GM21526 (cell line): Measurements from ENCODE around the gene CCDC195.
"Not testable (repeated sequence)": the region's sequence is repeated elsewhere in the genome, so short reads cannot be mapped to it uniquely, and the experiment has no call there.

Experiments
- ATAC-seq: cut with Tn5 transposase; IDR thresholded peaks from one replicate; pipeline ENCODE4 v1.9.1; 2021; ENCODE audit warnings: moderate library complexity; ENCODE audit not compliant: unreplicated experiment, low FRiP score

Gene CCDC195

DNA sequence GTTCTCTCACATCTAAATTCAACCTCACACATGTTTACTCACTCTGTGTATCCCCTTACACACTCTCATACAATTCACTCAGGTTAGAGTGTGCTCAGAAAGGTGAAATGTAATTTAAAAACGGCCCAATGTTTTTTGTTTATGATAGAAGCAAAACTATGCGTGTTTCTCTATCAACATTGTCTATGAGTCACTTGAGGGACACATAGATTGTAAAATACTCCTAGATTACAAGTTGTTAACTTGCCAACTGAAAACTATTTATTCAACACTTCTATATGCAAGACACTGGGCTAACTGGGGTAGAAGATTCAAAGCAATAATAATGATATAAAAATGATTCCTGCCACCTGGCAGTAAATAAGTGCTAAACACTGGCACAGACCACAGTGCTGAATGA is 24.6 kb downstream of the CCDC195 start:
- no peak for ATAC-seq

DNA sequence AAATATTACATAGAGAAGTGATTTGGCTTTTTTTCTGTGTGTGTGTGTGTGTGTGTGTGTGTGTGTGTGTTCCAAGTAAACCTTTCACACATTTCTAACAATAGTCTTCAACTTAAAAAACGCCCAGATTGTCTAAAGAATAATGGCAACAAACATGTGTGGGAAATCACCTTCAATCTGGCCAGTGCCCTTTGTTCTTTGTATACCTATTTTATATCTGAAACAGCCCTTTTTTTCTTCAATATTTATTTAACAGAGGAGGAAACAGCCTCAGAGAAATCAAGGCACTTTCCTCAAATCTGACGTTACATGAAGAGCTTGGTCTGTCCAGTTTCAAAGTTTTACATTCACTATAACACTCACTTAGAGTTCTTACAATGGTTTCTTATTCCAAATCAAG is 25.3 kb downstream of the CCDC195 start:
- no peak for ATAC-seq

DNA sequence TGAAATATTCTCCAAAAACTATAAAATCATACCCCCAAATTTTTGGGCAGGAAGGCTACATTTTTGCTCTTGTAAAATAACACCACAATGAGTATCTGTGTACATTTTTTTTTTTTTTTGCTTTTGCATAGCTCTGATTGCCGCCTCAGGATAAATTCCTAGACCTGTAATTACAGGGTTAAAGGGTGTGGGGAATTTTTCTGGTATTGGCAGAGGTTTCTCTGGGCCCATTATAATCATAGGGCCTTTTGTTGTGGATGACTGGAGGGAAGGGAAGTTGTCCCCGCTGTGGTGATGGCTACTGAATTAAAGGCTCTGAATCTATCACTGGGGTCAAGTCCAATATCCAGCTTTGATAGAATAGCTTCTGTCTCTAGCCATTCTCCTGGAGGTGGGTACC is 26.6 kb downstream of the CCDC195 start:
- no peak for ATAC-seq

DNA sequence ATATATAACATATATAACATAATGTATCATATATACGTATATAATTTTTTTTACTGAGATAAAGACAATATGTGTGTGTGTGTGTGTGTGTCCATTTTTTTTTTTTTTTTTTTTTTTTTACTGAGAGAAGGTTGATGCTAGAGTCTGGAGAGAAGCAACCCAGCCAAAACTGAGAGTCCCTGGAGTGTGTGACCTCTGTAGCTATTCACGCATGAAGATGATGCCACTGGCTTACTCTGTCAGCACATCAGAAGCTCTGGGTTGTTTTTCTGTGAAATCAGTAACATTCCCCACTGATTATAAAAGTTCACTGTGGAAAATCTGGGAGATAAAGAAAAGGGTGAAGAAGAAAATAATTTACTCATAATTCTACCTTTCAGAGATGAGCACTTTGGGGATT is 27.2 kb downstream of the CCDC195 start:
- no peak for ATAC-seq

DNA sequence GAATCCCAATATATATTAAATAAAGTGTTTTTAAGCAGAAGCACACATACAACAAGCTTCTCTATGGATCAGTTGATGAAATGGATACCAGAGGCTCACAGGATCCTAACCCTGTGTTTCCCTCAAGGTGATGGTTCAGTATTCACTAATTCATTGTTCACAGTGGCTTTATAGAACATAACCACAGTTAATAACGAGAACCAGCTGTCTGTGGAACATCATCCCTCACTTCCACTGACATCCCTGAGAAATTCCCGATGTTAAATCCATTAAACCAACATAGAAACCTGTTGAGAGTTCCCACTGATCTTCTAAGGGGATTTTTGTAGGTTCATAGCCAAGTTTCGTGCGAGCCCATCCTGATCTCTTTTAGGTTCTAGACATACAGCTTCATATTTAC is 29.0 kb downstream of the CCDC195 start:
- no peak for ATAC-seq

DNA sequence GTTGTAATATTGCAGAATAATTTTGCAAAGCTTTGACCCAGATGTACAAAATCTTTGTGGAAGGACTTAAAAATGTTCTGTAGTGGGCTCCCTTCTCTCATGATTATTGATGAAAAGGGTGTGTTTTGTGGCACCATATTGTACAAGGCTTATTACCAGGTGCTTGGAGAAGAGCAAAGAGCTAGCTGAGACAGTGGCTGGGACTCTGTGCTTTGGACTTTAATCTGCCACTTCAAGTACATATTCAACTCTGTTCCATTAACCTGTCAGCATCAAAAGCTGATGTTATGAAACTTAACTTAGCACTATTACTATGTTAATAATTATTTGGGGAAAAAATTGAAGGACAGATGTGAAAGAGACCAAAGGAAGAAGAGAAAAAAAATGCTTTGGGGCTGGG is 31.0 kb downstream of the CCDC195 start:
- no peak for ATAC-seq

DNA sequence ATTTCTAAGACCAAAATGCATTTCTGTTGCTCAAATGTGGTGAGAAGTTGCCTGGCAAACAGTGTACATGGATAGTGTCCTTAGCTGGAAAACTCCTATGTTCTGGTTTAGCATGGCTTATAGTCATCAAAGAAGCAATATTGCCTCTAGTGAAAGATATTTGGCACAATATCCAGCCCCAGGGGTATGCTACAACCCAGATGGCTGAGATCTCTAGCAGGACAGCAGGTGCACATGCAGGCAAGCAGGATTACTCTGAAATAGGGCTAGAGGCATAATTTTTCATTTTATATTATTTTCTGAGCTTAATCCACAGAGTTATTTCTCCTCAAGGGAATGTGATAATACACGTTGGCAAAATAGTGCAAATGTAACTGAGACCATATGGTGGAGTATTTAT is 34.0 kb downstream of the CCDC195 start:
- no peak for ATAC-seq

DNA sequence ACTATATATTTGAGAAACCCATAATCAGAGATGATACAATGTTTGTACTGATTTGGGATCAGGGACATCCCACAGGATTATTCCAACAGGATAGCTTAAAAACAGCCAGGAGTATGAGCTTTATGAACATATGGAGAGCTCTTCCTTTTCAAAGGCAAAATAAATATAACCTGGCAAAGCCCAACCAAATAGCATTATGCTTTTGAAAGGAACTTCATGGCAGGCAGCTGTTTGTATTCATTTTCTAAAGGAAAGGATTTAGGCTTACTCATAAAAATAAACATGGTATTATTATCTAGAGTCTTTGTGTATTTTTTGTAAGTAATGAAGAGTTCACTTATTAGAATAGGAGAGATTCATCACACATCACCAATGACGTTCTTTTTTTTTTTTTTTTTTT is 44.4 kb downstream of the CCDC195 start:
- no peak for ATAC-seq

DNA sequence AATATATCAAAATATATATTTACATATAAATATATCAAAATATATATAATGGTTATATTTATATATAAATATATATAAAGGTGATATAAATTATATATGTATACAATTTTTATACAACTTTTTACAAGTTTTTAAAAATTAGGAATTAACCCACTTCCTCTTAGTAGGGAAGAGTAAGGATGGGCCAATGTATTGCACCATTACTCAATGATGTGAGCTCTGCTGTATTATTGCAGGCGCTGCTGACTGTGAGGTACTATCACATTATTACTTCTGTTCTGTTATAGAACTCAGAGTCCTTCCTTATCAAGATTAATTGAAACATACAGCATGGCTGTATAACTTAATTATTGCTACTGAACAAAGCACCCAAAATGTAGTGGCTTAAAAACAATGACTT is 46.0 kb downstream of the CCDC195 start:
- no peak for ATAC-seq

DNA sequence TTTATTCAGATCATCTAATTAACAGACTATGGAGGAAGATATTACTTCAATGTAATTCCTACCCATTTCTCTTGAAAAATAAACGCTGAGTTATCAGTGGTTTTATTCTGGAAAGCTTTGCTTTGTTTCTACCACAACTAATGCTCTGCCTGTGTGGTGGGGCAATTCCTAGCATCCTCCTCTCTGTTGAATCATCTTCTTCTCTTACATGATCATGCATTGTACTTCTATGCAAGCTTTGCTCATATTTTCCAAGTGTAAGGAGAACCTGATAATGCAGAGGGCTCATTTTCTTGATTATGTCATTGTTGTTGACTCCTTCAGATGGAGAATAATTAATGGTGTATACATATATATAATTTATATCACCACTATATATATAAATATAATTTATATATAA is 46.7 kb downstream of the CCDC195 start:
- ATAC-seq: no peak

DNA sequence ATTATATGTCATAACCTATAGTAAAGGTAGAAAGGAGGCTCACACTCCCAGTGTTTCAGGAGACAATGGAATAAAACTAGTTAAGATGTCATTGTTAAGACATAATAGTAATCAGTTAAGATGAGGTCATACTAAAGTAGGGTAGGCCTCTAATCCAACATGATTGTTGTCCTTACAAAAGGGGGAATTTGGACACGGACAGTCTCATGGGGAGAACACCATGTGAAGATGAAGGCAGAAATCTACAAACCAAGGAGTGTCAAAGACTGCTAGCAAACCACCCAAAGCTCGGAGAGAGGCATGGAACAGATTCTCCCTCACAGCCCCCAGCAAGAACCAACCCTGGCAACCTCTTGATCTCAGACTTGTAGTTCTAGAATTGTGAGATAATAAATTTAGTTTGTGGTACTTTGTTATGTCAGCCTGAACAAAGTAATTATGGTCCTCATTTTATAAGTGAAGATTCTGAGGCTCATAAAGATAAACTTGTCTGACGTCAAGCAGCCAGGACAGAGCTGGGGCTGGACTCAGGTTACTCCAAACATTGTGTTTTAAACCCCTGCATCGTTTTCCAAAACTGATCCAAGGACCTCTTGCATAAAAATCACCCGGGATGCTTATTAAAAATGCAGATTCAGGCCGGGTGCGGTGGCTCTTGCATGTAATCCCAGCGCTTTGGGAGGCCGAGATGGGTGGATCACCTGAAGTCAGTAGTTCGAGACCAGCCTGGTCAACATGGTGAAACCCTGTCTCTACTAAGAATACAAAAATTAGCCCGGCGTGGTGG is 47.8 kb downstream of the CCDC195 start:
- no peak for ATAC-seq

DNA sequence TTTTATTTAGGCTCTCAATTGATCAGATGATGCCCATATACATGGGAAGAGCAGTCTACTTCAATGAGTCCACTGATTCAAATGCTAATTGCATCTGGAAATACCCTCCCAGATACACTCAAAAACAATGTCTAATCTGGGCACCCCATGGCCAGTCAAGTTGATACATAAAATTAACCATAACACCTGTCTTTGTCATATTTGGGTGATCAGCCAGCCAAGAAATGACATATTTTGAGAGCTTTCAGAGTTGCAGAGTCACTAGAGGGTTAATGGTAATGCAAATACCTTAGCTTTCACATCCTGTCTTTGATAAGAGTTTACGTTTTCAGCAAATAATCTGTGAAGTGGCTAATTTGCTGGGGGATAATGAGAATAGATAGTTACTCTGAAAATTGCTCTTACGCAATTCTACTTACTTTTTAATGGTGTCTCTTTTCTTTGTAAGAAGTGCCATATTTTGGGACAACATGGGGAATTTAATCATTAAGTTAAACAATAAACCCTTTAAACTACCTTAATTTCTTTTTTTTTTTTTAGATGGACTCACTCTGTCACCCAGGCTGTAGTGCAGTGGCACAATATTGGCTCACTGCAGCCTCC is 49.1 kb downstream of the CCDC195 start:
- ATAC-seq: peak; percentile 98

DNA sequence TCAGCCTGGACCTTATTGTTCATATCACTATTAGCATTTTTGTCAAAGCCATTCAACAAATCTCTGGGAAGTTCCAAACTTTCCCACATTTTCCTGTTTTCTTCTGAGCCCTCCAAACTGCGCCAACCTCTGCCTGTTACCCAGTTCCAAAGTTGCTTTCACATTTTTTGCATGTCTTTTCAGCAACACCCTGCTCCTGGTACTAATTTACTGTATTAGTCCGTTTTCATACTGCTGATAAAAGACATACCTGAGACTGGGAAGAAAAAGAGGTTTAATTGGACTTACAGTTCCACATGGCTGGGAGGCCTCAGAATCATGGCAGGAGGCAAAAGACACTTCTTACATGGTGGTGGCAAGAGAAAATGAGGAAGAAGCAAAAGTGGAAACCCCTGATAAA is 52.8 kb downstream of the CCDC195 start:
- not testable (repeated sequence) for ATAC-seq

DNA sequence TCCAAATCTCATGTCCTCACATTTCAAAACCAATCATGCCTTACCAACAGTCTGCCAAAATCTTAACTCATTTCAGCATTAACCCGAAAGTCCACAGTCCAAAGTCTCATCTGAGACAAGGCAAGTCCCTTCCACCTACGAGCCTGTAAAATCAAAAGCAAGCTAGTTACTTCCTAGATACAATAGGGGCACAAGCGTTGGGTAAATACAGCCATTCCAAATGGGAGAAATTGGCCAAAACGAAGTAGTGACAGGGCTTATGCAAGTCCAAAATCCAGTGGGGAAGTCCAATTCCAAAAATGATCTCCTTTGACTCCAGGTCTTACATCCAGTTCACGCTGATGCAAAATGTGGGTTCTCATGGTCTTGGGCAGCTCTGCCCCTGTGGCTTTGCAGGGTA is 54.5 kb downstream of the CCDC195 start:
- ATAC-seq: not testable (repeated sequence)

DNA sequence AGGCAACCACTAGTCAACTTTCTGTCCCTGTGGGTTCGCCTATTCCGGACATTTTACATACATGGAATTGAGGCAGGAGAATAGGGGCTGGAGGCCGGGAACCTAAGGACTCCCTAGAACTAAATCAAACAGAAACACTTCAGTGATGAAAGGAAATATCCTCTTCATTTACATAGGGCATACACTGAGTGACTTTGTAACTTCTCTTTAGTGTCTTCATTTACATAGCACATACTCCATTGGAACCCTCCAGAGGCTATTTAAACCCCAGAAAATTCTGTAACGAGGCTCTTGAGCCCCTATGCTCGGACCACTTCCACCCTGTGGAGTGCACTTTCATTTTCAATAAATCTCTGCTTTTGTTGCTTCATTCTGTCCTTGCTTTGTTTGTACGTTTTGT is 56.5 kb downstream of the CCDC195 start:
- no peak for ATAC-seq

DNA sequence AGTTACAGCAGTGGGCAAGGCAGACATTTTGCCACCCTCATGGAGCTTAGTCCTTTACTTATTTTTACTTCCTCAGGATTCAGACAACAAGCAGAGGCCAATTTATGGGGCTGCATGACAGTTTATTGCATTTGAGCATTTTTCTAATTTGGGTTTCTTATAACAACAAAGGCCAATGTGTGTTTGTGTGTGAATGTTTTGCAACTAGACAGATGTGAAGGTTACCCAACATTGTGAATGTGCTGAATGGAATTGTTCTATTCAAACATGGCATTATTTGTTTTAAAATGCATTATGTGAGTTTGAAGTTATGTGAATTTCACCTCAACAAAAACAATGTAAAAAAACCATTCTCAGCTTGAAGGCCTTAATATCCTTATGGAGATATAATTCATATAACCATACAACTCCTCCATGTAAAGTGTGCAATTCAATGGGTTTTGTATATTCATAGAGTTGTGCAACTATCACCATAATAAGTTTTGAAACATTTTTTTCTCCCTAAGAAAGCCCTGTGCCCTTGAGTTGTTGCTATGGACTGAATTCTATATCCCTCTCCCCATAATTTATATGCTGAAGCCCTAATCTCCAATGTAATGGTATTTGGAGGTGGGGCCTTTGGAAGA is 57.3 kb downstream of the CCDC195 start:
- ATAC-seq: no peak

DNA sequence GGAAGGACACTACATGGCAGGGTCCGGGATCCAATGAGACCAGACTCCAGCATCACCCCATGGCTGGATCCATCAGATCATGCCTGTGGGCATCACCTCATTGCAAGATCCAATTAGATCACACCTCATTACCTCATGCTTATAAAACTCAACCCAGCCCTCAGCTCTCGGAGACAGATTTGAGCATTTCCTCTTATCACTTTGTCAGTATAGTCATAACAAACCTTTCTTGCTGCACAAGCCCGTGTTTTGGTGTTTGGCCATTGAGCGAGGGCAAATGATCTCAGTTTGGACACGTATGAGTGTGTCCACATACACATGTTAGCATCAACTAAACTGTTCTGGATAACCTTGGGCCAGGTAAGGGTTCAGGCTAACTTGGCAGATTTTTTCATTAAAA is 58.8 kb downstream of the CCDC195 start:
- no peak for ATAC-seq

DNA sequence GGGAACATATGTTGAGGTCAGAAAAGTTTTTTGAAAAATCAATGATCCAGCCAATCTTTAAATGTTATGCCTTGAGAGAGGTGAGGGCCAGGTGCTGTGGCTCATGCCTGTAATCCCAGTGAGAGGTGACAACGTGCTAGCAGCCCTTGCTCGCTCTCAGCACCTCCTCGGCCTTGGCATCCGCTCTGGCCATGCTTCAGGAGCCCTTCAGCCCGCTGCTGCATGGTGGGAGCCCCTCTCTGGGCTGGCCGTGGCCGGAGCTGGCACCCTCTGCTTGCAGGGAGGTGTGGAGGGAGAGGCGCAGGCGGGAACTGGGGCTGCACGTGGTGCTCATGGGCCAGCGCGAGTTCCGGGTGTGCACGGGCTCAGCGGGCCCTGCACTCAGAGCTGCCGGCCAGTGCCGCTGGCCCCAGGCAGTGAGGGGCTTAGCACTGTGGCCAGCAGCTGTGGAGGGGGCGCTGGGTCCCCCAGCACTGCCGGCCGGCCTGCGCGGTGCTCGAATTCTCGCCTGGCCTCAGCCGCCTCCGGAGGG is 61.1 kb downstream of the CCDC195 start:
- ATAC-seq: no peak
